ENCODE measurements around the gene MID1. TPM values are rescaled to one million over a fixed set of nuclear protein-coding genes. Genes with fewer than 3 reads are reported as not detected.
A peak's percentile ranks its signal among the peaks of the same experiment; 100 is the strongest.

Gene MID1
- total and polyA plus RNA-seq, 9 of the 15 experiments (the other 6 are each of a cell fraction or from before 2014, with no cell fraction given) = 0.07 to 0.54 (median 0.33) TPM

GRCh38 chrX:10582215-10582733 lies 38.1 kb downstream of the MID1 start (continued):
- TF ChIP-seq TCF3 (CRISPR knock-in tag; IDR thresholded peaks at IDR 0.05) (peak; percentile 45), HDAC2 (IDR thresholded peaks at IDR 0.05) (0 out of 2 replicates have a peak, but pooled peaks have one; percentile 35), NFE2L1 (tag; IDR thresholded peaks at IDR 0.05; ENCODE audit: borderline replicate concordance, low read depth) (no peak), RBM15 (IDR thresholded peaks at IDR 0.05; ENCODE audit: insufficient read depth, low read length) (no peak), ZC3H8 (IDR thresholded peaks at IDR 0.05) (no peak), TAL1 (IDR thresholded peaks at IDR 0.05) (peak; percentile 74), TRIM24 (IDR thresholded peaks at IDR 0.05) (peak; percentile 78 to 80), ZNF324 (CRISPR knock-in tag; IDR thresholded peaks at IDR 0.05) (no peak), ATF1 (CRISPR knock-in tag; IDR thresholded peaks at IDR 0.05) (no peak), ATF1 (tag; IDR thresholded peaks at IDR 0.05) (peak; percentile 25), FOXM1 (IDR thresholded peaks at IDR 0.05; ENCODE audit: low read depth) (peak; percentile 59), FOXM1 (CRISPR knock-in tag; IDR thresholded peaks at IDR 0.05; ENCODE audit: low read depth) (no peak), CCNT2 (IDR thresholded peaks at IDR 0.05; ENCODE audit: borderline replicate concordance, extremely low read depth, insufficient read length, low read depth, low read length) (peak; percentile 27), DACH1 (IDR thresholded peaks at IDR 0.05; ENCODE audit: partially characterized antibody) (peak; percentile 54), RBM14 (IDR thresholded peaks at IDR 0.05; ENCODE audit: borderline replicate concordance, insufficient read depth, low read depth, low read length) (no peak), SOX6 (IDR thresholded peaks at IDR 0.05) (peak; percentile 64), RBFOX2 (IDR thresholded peaks at IDR 0.05; ENCODE audit: low read depth, low read length) (no peak), CBFA2T2 (conservative IDR thresholded peaks at IDR 0.05) (peak; percentile 70), LCOR (CRISPR knock-in tag; IDR thresholded peaks at IDR 0.05) (no peak), ATF7 (IDR thresholded peaks at IDR 0.05) (peak; percentile 62; the same call in 1 of the 2 replicates), DEAF1 (CRISPR knock-in tag; IDR thresholded peaks at IDR 0.05) (no peak), PKNOX1 (IDR thresholded peaks at IDR 0.05) (no peak), PML (IDR thresholded peaks at IDR 0.05; ENCODE audit: low read length) (peak; percentile 49; the same call in 1 of the 2 replicates), ARID3A (IDR thresholded peaks at IDR 0.05; ENCODE audit: borderline replicate concordance, low read depth, low read length) (0 out of 2 replicates have a peak, but pooled peaks have one; percentile 25), JUND (IDR thresholded peaks at IDR 0.05; ENCODE audit: borderline replicate concordance, low read depth, low read length) (peak; percentile 79), JUND (tag; IDR thresholded peaks at IDR 0.05; ENCODE audit: borderline replicate concordance, low read depth, low read length) (peak; percentile 73; the same call in 2 of the 3 replicates), SRF (CRISPR knock-in tag; IDR thresholded peaks at IDR 0.05) (no peak)
